Adrenal gland (tissue), 19 donors: Measurements from ENCODE around the gene SIGLEC10. TPM values are rescaled to one million over a fixed set of nuclear protein-coding genes. Genes with fewer than 3 reads are reported as not detected.
"Not testable (repeated sequence)": the region's sequence is repeated elsewhere in the genome, so short reads cannot be mapped to it uniquely, and the experiment has no call there.

Experiments used
- DNase-seq, 7 donors: peaks; one replicate each; pipeline ENCODE4 v3.0.0-alpha.2; 2019 to 2020
- H3K27ac ChIP-seq, 5 donors: fragments of 200-600 bp; sonication (generic) in 4 of 5; 1 replicate in 3 of 5; 2 replicates in 2 of 5; pipeline versions ENCODE4 v1.5.1 to v1.8.0; 2016 to 2020; ENCODE audit warnings: mild to moderate bottlenecking in 1 of 5
- H3K27me3 ChIP-seq: fragments of 200-600 bp; 2 replicates; pipeline ENCODE4 v1.8.0; 2021
- H3K36me3 ChIP-seq, 2 donors: fragments of 200-600 bp; replicated peaks in 1 of 2; 1 replicate in 1 of 2; 2 replicates in 1 of 2; pipeline versions ENCODE4 v1.5.1 to v1.8.0; 2018 to 2022
- H3K4me1 ChIP-seq, 2 donors: fragments of 200-600 bp; replicated peaks in 1 of 2; 1 replicate in 1 of 2; 2 replicates in 1 of 2; pipeline versions ENCODE4 v1.5.1 to v1.8.0; 2018 to 2021
- H3K4me3 ChIP-seq, 4 donors: fragments of 200-600 bp; sonication (generic) in 3 of 4; one replicate each; pipeline ENCODE4 v1.5.1; 2016 to 2018
- H3K9me3 ChIP-seq, 3 donors: fragments of 200-600 bp; sonication (generic) in 1 of 3; replicated peaks in 1 of 3; 1 replicate in 2 of 3; 2 replicates in 1 of 3; pipeline versions ENCODE4 v1.5.1 to v1.8.0; 2016 to 2021
- CTCF ChIP-seq, 6 experiments: fragments of 450-650 bp in 4 of 6; fragments of 200-600 bp in 2 of 6; sonication (generic) in 1 of 6; IDR thresholded peaks; 1 replicate in 5 of 6; 2 replicates in 1 of 6; pipeline versions ENCODE4 v1.5.1 to v1.8.0; 2016 to 2021; ENCODE audit warnings: antibody characterized with exemption in 6 of 6, mild to moderate bottlenecking in 2 of 6, moderate library complexity in 1 of 6
- POLR2A ChIP-seq, 2 donors: fragments of 450-650 bp; IDR thresholded peaks; one replicate each; pipeline ENCODE4 v1.6.1; 2017; ENCODE audit warnings: antibody characterized with exemption in 2 of 2, mild to moderate bottlenecking in 2 of 2, moderate library complexity in 1 of 2
- WGBS, 4 donors: extraction: QIAGEN DNeasy Blood & Tissue Kit in 2 of 4; methylation state at CpG; one replicate each; pipeline versions ENCODE4 v1.1.5 to v1.1.7; 2013 to 2017; 5-methylcytosine and 5-hydroxymethylcytosine counted together
- intact Hi-C, 2 donors: fragments of 100-400 bp; cut with DNase I; formaldehyde crosslinking; loops; one replicate each; pipeline versions ENCODE4 v1.14.1 to v1.15.0; 2022 to 2023
- long read RNA-seq, 10 donors: library from polyadenylated mRNA in 3 of 10; unstranded in 2 of 10; stranded (forward) in 1 of 10; transcript quantifications; one replicate each; pipeline ENCODE4 v2.0.0 and lab custom pipeline, GENCODE V29; 2021 to 2026
- polyA plus RNA-seq, 3 donors: library from polyadenylated mRNA; stranded (reverse); fragments of 200-250 nt in 2 of 3; fragments of 350-450 nt in 1 of 3; fragmentation: Illumina TruSeq in 1 of 3; extraction: RNeasy Lipid Tissue Mini Kit (QIAGEN cat#74804) in 1 of 3; gene quantifications; one replicate each; pipeline ENCODE4 v1.2.3, GENCODE V29; 2013 to 2014
- total RNA-seq, 9 donors: library from RNA; depleted of rRNA in 4 of 9; stranded (reverse); fragments of >200 nt in 4 of 9; fragments of 120-200 nt in 1 of 9; fragmentation: NEBNext Ultra II Directional in 1 of 9; extraction: Animal tissue kit (Norgen Biotek cat#: 25700) in 1 of 9; gene quantifications; one replicate each; pipeline versions ENCODE4 v1.1.0 to v1.2.4, GENCODE V29; 2013 to 2023
- donor health status: healthy with polysubstance abuse.
- donor health status: Bipolar disorder and iron deficiency.
- donor health status: DM: yes; HTN: yes; CAD: no.
- donor health status: DM: no; HTN: no; CAD: no.
- donor health status: DM: no; HTN: no; CAD: no.
- donor health status: DM: yes; HTN: yes; CAD: no.

Gene SIGLEC10, protein sequence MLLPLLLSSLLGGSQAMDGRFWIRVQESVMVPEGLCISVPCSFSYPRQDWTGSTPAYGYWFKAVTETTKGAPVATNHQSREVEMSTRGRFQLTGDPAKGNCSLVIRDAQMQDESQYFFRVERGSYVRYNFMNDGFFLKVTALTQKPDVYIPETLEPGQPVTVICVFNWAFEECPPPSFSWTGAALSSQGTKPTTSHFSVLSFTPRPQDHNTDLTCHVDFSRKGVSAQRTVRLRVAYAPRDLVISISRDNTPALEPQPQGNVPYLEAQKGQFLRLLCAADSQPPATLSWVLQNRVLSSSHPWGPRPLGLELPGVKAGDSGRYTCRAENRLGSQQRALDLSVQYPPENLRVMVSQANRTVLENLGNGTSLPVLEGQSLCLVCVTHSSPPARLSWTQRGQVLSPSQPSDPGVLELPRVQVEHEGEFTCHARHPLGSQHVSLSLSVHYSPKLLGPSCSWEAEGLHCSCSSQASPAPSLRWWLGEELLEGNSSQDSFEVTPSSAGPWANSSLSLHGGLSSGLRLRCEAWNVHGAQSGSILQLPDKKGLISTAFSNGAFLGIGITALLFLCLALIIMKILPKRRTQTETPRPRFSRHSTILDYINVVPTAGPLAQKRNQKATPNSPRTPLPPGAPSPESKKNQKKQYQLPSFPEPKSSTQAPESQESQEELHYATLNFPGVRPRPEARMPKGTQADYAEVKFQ
- total RNA-seq (10 to 100 TPM in 7 of 9 donors, 1 to 10 TPM in 1, under 1 TPM in 1; 0.89 to 70.7 (median 22.6) TPM), polyA plus RNA-seq (10 to 100 TPM in 2 of 3 donors, 1 to 10 TPM in 1; 9.7 to 19.1 (median 11.7) TPM)
- long read RNA-seq, donor 1: 0 reads
- long read RNA-seq, donor 2: 0 reads
- long read RNA-seq, donor 3: 0 reads
- long read RNA-seq, donor 4, partial matches to known transcripts: 1 of 4 reads
- long read RNA-seq, donor 4, other reads (novel, unspliced or antisense): 0 of 4 reads
- long read RNA-seq, donor 5, transcript SIGLEC10-201 (11 exons, 2,256 nt): major isoform, 14 of 37 reads
- long read RNA-seq, donor 5, transcript SIGLEC10-205 (11 exons, 2,126 nt): minor isoform, 8 of 37 reads
- long read RNA-seq, donor 5, partial matches to known transcripts: 5 of 37 reads
- long read RNA-seq, donor 5, other reads (novel, unspliced or antisense): 6 of 37 reads
- long read RNA-seq, donor 6, partial matches to known transcripts: 1 of 4 reads
- long read RNA-seq, donor 6, other reads (novel, unspliced or antisense): 0 of 4 reads
- long read RNA-seq, donor 7: 0 reads
- long read RNA-seq, donor 8: 0 reads
- long read RNA-seq, donor 9: 0 reads
- long read RNA-seq, donor 10: 0 reads

DNA sequence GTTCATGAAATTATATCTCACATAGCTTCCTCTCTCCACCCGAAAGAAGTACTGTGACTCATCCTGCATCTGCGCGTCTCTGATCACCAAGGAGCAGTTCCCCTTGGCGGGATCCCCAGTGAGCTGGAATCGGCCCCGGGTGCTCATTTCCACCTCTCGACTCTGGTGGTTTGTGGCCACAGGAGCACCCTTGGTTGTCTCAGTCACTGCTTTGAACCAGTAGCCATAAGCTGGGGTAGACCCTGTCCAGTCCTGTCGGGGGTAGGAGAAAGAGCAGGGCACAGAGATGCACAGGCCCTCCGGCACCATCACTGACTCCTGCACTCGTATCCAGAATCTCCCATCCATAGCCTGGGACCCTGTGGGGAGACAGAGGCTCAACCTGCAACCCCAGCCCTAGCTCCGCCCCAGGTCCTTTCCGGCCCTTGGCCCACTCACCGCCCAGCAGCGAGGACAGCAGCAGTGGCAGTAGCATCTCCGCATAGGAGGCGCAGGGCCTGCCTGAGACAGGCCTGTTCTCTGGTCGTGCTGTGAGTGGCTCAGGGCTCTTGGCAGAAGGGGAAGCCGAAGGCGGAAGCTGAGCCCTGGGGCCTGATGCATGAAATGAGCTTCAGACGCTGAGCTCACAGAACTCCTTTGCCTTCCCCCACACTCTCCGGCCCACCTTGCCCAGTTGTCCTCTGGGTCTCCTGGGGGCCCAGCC is at the start of gene SIGLEC10:
TSS of gene SIGLEC10 (minus strand) at position 536 of the 703 bp plus-strand sequence. CDS start at position 475, 61 bp downstream.
- Histone ChIP-seq H3K9me3 (no peaks in the 10 kb centered on the region), H3K27me3 (no peaks in the 10 kb centered on the region), H3K4me1 (no peaks in the 10 kb centered on the region), H3K36me3 (no peaks in the 10 kb centered on the region), H3K4me3 (peak within 1 kb of the TSS in 1 of 4 donors; percentile 15), H3K27ac (peak within 1 kb of the TSS in 4 of 5 donors; percentile 7 to 87 (median 34))
- TF ChIP-seq POLR2A (IDR thresholded peaks at IDR 0.05) (no peak), CTCF (IDR thresholded peaks at IDR 0.05) (no peak)
- WGBS, 4 donors: 51 to 74% (median 61%) methylated on average over 12 to 21 of the region's 21 CpGs
- intact Hi-C loops: no loop called here
- DNase-seq: peak in 5 of 7 donors; percentile 20 to 62 (median 52)

- no peaks in the 10 kb centered on the region for H3K4me1 ChIP-seq
- intact Hi-C loops: loop anchor here in 1 of 2 donors (10.0 kb wide), 1 partner anchor 188 kb away; no protein-coding TSS in a partner anchor
- no peak overlapping the region for H3K27ac ChIP-seq
- DNase-seq: no peak
- H3K4me3 ChIP-seq: no peak overlapping the region
- WGBS, 4 donors: 37 to 50% (median 44%) methylated on average over 3 of the region's 3 CpGs
- peaks cover 3% of the 10 kb centered on the region for H3K27me3 ChIP-seq
- H3K36me3 ChIP-seq: no peaks in the 10 kb centered on the region
- no peak for TF ChIP-seq POLR2A (IDR thresholded peaks at IDR 0.05)
- no peak for TF ChIP-seq CTCF (IDR thresholded peaks at IDR 0.05)
- no peaks in the 10 kb centered on the region for H3K9me3 ChIP-seq
These were observed 49.3 kb upstream of the SIGLEC10 start for GRCh38 chr19:51466723-51467122.

DNA sequence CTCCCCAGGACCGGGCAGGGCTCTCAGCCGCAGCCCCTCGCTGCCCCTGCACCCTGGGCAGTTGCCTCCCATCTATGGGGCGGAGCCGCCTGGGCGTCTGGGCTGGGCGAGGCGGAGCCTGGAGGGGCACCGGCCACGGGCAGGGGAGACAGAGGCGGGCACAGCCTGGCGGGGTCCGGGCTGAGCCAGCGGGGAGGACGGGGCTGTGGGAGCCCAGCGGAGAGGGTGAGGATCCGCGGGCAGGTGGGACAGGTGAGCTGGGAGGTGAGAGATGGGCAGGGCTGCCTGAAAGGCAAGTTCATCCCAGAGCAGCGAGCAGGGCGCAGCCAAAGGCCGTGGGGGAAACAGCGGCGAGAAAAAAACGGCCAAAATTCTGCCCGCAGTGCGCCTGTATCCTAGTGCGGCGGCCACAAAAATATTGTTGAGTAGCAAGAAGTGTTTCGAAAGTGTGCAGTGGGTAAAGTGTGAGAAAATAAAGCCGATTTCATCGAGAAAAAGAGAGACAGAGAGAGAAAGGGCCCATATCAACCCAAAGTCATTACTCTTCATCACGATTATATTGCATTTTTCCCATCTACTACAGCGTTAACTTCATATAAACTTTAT is 46.6 kb upstream of the SIGLEC10 start:
- H3K9me3 ChIP-seq, H3K27ac ChIP-seq, H3K36me3 ChIP-seq, H3K4me3 ChIP-seq, H3K27me3 ChIP-seq, H3K4me1 ChIP-seq: not testable (repeated sequence)
- WGBS, 4 donors: 22 to 39% (median 26%) methylated on average over 13 to 15 of the region's 33 CpGs
- peak in 1 of 7 donors; percentile 2 for DNase-seq
- intact Hi-C loops: loop anchor here in 1 of 2 donors (10.0 kb wide), 1 partner anchor 191 kb away; no protein-coding TSS in a partner anchor

DNA sequence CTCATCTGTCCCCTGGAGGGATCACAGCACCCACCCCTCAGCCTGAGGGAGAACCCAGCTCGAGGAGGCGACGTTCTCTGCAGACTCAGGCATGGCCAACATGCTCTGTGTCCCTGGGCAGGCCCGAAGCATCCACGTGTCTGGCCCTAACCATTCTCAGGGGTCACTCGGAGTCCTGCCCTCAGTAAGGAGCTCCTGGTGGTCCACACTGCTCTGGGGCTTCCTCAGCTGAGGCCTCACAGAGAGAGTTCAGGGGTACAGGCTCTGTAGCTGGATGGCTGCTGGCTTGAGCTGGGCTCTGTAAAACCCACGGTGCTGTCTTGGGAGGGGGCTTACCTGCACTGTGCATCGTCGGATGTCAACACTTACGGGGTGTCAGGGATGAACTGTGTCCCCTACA is 45.2 kb upstream of the SIGLEC10 start:
- no peaks in the 10 kb centered on the region for H3K4me1 ChIP-seq
- no peaks in the 10 kb centered on the region for H3K9me3 ChIP-seq
- peaks cover 5% of the 10 kb centered on the region for H3K27me3 ChIP-seq
- DNase-seq: no peak
- H3K4me3 ChIP-seq: no peak overlapping the region
- 70 to 82% (median 77%) methylated on average over 4 to 10 of the region's 10 CpGs for WGBS, 4 donors
- TF ChIP-seq CTCF (IDR thresholded peaks at IDR 0.05): no peak
- no peak for TF ChIP-seq POLR2A (IDR thresholded peaks at IDR 0.05)
- intact Hi-C loops: loop anchor here in 1 of 2 donors (10.0 kb wide), 1 partner anchor 192 kb away; no protein-coding TSS in a partner anchor
- H3K27ac ChIP-seq: peak overlapping the region in 1 of 5 donors; percentile 10
- H3K36me3 ChIP-seq: no peaks in the 10 kb centered on the region
